HT1080 (cell line): ENCODE data around the gene OPALIN. TPM values are rescaled to one million over a fixed set of nuclear protein-coding genes. Genes with fewer than 3 reads are reported as not detected.

ENCODE experiments used
- DNase-seq: peaks from one replicate; pipeline ENCODE4 v3.0.0-alpha.2; 2015; ENCODE audit warnings: low read depth
- total RNA-seq: library from RNA; depleted of rRNA; stranded (reverse); fragments of >200 nt; shearing (Covaris generic); gene quantifications from 2 replicates; pipeline ENCODE4 v1.2.3, GENCODE V29; 2014; rRNA removed

OPALIN gene
- total RNA-seq, 1 experiment from 2014 or later = not detected

DNA sequence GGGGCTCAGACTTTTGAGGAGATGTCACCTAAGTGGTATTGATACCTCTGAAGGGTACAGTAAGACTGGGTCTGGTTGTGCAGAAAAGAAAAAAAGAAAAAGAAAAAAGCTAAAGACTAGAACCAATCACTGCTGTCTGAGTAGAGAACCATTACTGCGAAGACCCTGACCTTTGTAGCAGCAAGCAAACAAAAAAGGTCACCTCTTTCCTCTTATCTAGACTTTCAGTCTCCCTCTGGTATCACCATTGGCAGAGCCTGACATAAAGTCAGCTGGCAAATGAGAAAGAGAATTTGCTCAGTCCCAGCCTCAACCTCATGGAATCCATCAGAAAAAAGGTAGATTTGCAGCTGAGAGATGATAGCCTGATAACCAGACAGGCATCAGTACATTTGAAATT lies 57.2 kb downstream of the OPALIN start:
- DNase-seq = no peak

GRCh38 chr10:96299383-96299782 lies 59.4 kb downstream of the OPALIN start:
- DNase-seq = no peak

DNA sequence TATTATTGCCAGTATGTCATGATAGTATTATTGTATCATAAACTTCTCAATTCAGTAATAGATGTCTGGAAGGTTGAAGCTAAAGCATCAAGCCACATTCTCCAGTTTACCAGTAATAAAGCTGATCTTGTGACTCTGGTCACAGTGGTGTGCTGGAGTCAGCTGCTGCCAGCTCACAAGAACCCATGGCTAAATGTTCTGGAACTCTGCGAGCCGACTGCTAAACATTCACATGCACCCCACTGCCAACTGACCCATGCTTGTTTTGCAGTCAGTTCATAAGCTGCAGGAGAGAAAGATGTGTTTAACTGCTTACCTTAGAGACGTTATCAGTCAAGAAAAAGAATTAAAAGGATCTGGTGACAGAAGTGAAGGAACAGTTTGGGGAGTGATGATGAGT lies 60.4 kb downstream of the OPALIN start:
- DNase-seq = no peak

- no peak for DNase-seq
Measured at GRCh38 chr10:96297486-96297885, 61.3 kb downstream of the OPALIN start.

GRCh38 chr10:96295475-96295874 lies 63.3 kb downstream of the OPALIN start:
- no peak for DNase-seq

Other genes with a start within 250 kb of the OPALIN start
- gene ZNF518A, start 228.7 kb downstream of the OPALIN start, total RNA-seq = 11.4 and 13.3 TPM in 2 replicates
- not detected in 2 replicates for gene BLNK, start 87.4 kb downstream of the OPALIN start, total RNA-seq
- gene DNTT, start 54.6 kb downstream of the OPALIN start, total RNA-seq = not detected in 2 replicates
- gene TLL2, start 154.9 kb upstream of the OPALIN start, total RNA-seq = under 0.01 and 0.05 TPM in 2 replicates
- gene TM9SF3, start 228.0 kb upstream of the OPALIN start, total RNA-seq = 50.4 and 63.1 TPM in 2 replicates